HepG2 (cell line): Measurements from ENCODE around the gene RPP21. TPM values are rescaled to one million over a fixed set of nuclear protein-coding genes. Genes with fewer than 3 reads are reported as not detected.

Source experiments
- ATF1 ChIP-seq: IDR thresholded peaks from 2 replicates; pipeline ENCODE4 v1.6.1; 2016; ENCODE audit warnings: mild to moderate bottlenecking, control low read depth
- FOXO1 ChIP-seq: sonication (generic); formaldehyde crosslinking; IDR thresholded peaks from 2 replicates; pipeline ENCODE4 v1.4.0; 2020; ENCODE audit warnings: missing genetic modification reagents
- FOXP1 ChIP-seq, 2 experiments: fragments of 450-650 bp in 1 of 2; IDR thresholded peaks; 2 replicates each; pipeline ENCODE4 v1.6.1; 2017 to 2018; ENCODE audit warnings: antibody characterized with exemption in 1 of 2
- HCFC1 ChIP-seq: fragments of 150-350 bp; IDR thresholded peaks from 2 replicates; pipeline ENCODE4 v1.6.1; 2014; ENCODE audit warnings: low read depth, low read length
- JUND ChIP-seq: sonication (generic); formaldehyde crosslinking; IDR thresholded peaks from 2 replicates; pipeline ENCODE4 v1.8.0; 2022; ENCODE audit warnings: mild to moderate bottlenecking, missing genetic modification reagents
- MED1 ChIP-seq: sonication (generic); formaldehyde crosslinking; IDR thresholded peaks from 2 replicates; pipeline ENCODE4 v1.4.0; 2020; ENCODE audit warnings: missing genetic modification reagents
- MTF1 ChIP-seq: sonication (generic); formaldehyde crosslinking; IDR thresholded peaks from 2 replicates; pipeline ENCODE4 v1.5.0; 2020; ENCODE audit warnings: missing genetic modification reagents
- MXD4 ChIP-seq: IDR thresholded peaks from 2 replicates; pipeline ENCODE4 v1.6.1; 2016; ENCODE audit warnings: mild to moderate bottlenecking, missing biosample characterization, missing genetic modification reagents
- NCOA1 ChIP-seq: sonication (generic); formaldehyde crosslinking; IDR thresholded peaks from 2 replicates; pipeline ENCODE4 v1.9.0; 2021; ENCODE audit warnings: missing genetic modification reagents
- NFYC ChIP-seq: IDR thresholded peaks from 2 replicates; pipeline ENCODE4 v1.6.1; 2016; ENCODE audit warnings: missing genetic modification reagents, missing compliant biosample characterization
- NPAS2 ChIP-seq: sonication (generic); formaldehyde crosslinking; IDR thresholded peaks from 2 replicates; pipeline ENCODE4 v1.8.0; 2022; ENCODE audit warnings: mild to moderate bottlenecking, missing genetic modification reagents, borderline replicate concordance
- PREB ChIP-seq: sonication (generic); formaldehyde crosslinking; IDR thresholded peaks from 2 replicates; pipeline ENCODE4 v1.4.0; 2020; ENCODE audit warnings: missing genetic modification reagents
- PRPF4 ChIP-seq: fragments of 200-400 bp; formaldehyde crosslinking; IDR thresholded peaks from 2 replicates; pipeline ENCODE4 v1.6.1; 2016; ENCODE audit warnings: low read length, low read depth; ENCODE audit not compliant: poor library complexity, severe bottlenecking
- RBM39 ChIP-seq: fragments of 200-400 bp; formaldehyde crosslinking; IDR thresholded peaks from one replicate; pipeline ENCODE4 v1.6.1; 2018; ENCODE audit warnings: antibody characterized with exemption, mild to moderate bottlenecking, low read depth, low read length; ENCODE audit not compliant: poor library complexity, severe bottlenecking
- SAFB2 ChIP-seq: sonication (generic); formaldehyde crosslinking; IDR thresholded peaks from 2 replicates; pipeline ENCODE4 v1.5.1; 2020; ENCODE audit warnings: missing genetic modification reagents, low read depth, mild to moderate bottlenecking, borderline replicate concordance
- SOX13 ChIP-seq, 3 experiments: fragments of 450-650 bp in 1 of 3; sonication (generic) in 1 of 3; formaldehyde crosslinking in 1 of 3; IDR thresholded peaks in 2 of 3; conservative IDR thresholded peaks in 1 of 3; 2 replicates each; pipeline versions ENCODE4 v1.5.0 to v1.6.1; 2016 to 2020; ENCODE audit warnings: antibody characterized with exemption in 1 of 3, mild to moderate bottlenecking in 1 of 3, missing compliant biosample characterization in 1 of 3, missing genetic modification reagents in 1 of 3, moderate library complexity in 1 of 3
- STAG1 ChIP-seq: sonication (generic); formaldehyde crosslinking; IDR thresholded peaks from 2 replicates; pipeline ENCODE4 v1.4.0; 2020; ENCODE audit warnings: missing genetic modification reagents
- THYN1 ChIP-seq: sonication (generic); formaldehyde crosslinking; IDR thresholded peaks from 2 replicates; pipeline ENCODE4 v1.8.1; 2023; ENCODE audit warnings: low read depth, mild to moderate bottlenecking, moderate library complexity, missing genetic modification reagents, borderline replicate concordance
- ZBTB2 ChIP-seq: sonication (generic); formaldehyde crosslinking; IDR thresholded peaks from 2 replicates; pipeline ENCODE4 v1.8.0; 2022; ENCODE audit warnings: low read depth, missing genetic modification reagents
- ZC3H13 ChIP-seq: sonication (generic); formaldehyde crosslinking; IDR thresholded peaks from 2 replicates; pipeline ENCODE4 v1.8.1; 2023; ENCODE audit warnings: mild to moderate bottlenecking, missing genetic modification reagents, moderate library complexity
- ZNF83 ChIP-seq: sonication (generic); formaldehyde crosslinking; IDR thresholded peaks from 2 replicates; pipeline ENCODE4 v1.4.0; 2020; ENCODE audit warnings: missing genetic modification reagents, mild to moderate bottlenecking, borderline replicate concordance
- ZNF850 ChIP-seq: sonication (generic); formaldehyde crosslinking; conservative IDR thresholded peaks from 2 replicates; pipeline ENCODE4 v1.9.0; 2021; ENCODE audit warnings: mild to moderate bottlenecking, missing genetic modification reagents
- polyA plus RNA-seq, 8 experiments: library from polyadenylated mRNA; depleted of rRNA in 3 of 8; stranded (reverse) in 7 of 8; unstranded in 1 of 8; fragments of >200 nt; fragmentation: Illumina TruSeq in 4 of 8; extraction: Trizol in 4 of 8; gene quantifications; 2 replicates each; pipeline versions ENCODE4 v1.2.1 to v1.2.3, GENCODE V29; 2011 to 2016; ENCODE audit warnings: low read depth in 4 of 8, missing spikeins in 1 of 8, mixed read lengths in 1 of 8; ENCODE audit not compliant: insufficient read depth in 1 of 8
- total RNA-seq, 5 experiments: library from RNA; depleted of rRNA; stranded (reverse); fragments of >200 nt; fragmentation: Illumina TruSeq; extraction: Trizol; gene quantifications; 2 replicates each; pipeline ENCODE4 v1.2.3, GENCODE V29; 2016; ENCODE audit warnings: low read depth in 1 of 5
- TF ChIP-seq, protein P1 (sequence below): sonication (generic); formaldehyde crosslinking; IDR thresholded peaks from 2 replicates; pipeline ENCODE4 v1.8.1; 2022; ENCODE audit warnings: mild to moderate bottlenecking, missing genetic modification reagents
- TF ChIP-seq, protein P2 (sequence below): sonication (generic); formaldehyde crosslinking; IDR thresholded peaks from 2 replicates; pipeline ENCODE4 v1.5.1; 2020; ENCODE audit warnings: mild to moderate bottlenecking, moderate library complexity, missing genetic modification reagents

The RPP21 gene
- total and polyA plus RNA-seq, 2 of the 13 experiments (the other 11 are each of a cell fraction or from before 2014, with no cell fraction given), result 53.1 to 72.3 TPM

DNA sequence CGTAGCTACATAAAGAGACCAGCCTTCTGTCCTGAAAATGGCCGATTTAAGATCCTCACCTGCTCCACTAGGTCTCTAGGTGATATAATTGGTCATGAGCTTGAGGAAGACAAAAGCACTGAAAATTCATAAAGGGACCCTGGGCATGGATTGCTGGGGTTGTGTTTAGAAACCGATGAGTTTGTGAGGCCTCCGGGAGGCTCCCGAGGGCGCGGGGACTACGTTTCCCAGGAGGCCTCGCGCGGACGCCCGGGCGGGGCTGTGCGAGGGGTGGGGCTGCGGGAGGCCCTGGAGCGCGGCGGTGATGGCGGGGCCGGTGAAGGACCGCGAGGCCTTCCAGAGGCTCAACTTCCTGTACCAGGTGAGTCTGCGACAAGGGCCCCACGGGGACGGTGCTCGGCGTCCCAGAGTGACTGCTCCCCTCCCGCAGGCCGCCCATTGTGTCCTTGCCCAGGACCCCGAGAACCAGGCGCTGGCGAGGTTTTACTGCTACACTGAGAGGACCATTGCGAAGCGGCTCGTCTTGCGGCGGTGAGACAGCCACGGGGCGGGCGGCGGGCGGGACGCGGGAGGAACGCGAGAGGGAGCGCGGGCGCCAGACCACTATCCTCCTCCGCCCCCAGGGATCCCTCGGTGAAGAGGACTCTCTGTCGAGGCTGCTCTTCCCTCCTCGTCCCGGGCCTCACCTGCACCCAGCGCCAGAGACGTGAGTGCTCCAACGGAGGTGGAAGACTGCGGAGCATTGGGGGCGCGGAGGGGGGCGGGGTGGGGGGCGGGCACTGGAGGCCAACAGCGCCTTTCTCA, at the start of gene RPP21 (continued):
- peak; percentile 74; the same call in 1 of the 2 replicates for TF ChIP-seq SAFB2 (CRISPR knock-in tag)
- TF ChIP-seq PREB, result peak; percentile 93; the same call in 1 of the 2 replicates
- no peak for TF ChIP-seq THYN1 (CRISPR knock-in tag)
- TF ChIP-seq ZC3H13 (CRISPR knock-in tag), result peak; percentile 33; the same call in 1 of the 2 replicates
- TF ChIP-seq SOX13 (IDR thresholded peaks at IDR 0.05), result no peak
- peak in 1 of 2 experiments; percentile 16; a peak in 1 of 4 replicates for TF ChIP-seq SOX13 (CRISPR knock-in tag; conservative IDR thresholded peaks at IDR 0.05 in 1 of 2, IDR thresholded peaks at IDR 0.05 in 1 of 2)
- no peak; the same call in 1 of the 2 replicates for TF ChIP-seq STAG1 (CRISPR knock-in tag)
- TF ChIP-seq, protein P1, sequence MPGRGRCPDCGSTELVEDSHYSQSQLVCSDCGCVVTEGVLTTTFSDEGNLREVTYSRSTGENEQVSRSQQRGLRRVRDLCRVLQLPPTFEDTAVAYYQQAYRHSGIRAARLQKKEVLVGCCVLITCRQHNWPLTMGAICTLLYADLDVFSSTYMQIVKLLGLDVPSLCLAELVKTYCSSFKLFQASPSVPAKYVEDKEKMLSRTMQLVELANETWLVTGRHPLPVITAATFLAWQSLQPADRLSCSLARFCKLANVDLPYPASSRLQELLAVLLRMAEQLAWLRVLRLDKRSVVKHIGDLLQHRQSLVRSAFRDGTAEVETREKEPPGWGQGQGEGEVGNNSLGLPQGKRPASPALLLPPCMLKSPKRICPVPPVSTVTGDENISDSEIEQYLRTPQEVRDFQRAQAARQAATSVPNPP, result no peak
- no peak for TF ChIP-seq NPAS2
- peak; percentile 63; the same call in 1 of the 2 replicates for TF ChIP-seq NCOA1
- TF ChIP-seq FOXO1 (CRISPR knock-in tag), result peak; percentile 77; the same call in 1 of the 2 replicates
- TF ChIP-seq FOXP1 (IDR thresholded peaks at IDR 0.05), result no peak
- TF ChIP-seq FOXP1 (CRISPR knock-in tag; IDR thresholded peaks at IDR 0.05), result no peak
- TF ChIP-seq, protein P2, sequence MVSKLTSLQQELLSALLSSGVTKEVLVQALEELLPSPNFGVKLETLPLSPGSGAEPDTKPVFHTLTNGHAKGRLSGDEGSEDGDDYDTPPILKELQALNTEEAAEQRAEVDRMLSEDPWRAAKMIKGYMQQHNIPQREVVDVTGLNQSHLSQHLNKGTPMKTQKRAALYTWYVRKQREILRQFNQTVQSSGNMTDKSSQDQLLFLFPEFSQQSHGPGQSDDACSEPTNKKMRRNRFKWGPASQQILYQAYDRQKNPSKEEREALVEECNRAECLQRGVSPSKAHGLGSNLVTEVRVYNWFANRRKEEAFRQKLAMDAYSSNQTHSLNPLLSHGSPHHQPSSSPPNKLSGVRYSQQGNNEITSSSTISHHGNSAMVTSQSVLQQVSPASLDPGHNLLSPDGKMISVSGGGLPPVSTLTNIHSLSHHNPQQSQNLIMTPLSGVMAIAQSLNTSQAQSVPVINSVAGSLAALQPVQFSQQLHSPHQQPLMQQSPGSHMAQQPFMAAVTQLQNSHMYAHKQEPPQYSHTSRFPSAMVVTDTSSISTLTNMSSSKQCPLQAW (CRISPR knock-in tag), result no peak
- TF ChIP-seq MED1 (CRISPR knock-in tag), result peak; percentile 86
- no peak for TF ChIP-seq PRPF4
- TF ChIP-seq JUND (CRISPR knock-in tag), result no peak
- peak; percentile 90 for TF ChIP-seq MTF1 (CRISPR knock-in tag)
- TF ChIP-seq ATF1 (CRISPR knock-in tag), result peak; percentile 58
- TF ChIP-seq RBM39, result peak; percentile 64
- TF ChIP-seq ZNF83 (CRISPR knock-in tag), result peak; percentile 92; the same call in 1 of the 2 replicates
- peak; percentile 62 for TF ChIP-seq ZBTB2 (CRISPR knock-in tag)
- TF ChIP-seq MXD4, result peak; percentile 90; the same call in 1 of the 2 replicates
- peak; percentile 58 for TF ChIP-seq NFYC (CRISPR knock-in tag)
- peak; percentile 89 for TF ChIP-seq HCFC1
- TF ChIP-seq ZNF850 (CRISPR knock-in tag), result no peak
